DMS79 (cell line): ENCODE results near the gene ARL9.
"Not testable (repeated sequence)": the region's sequence is repeated elsewhere in the genome, so short reads cannot be mapped to it uniquely, and the experiment has no call there.

Experiments
- DNase-seq: peaks from one replicate; lab custom pipeline; 2025; lab: John Stamatoyannopoulos, UW

Gene ARL9

GRCh38 chr4:56505269-56506130, at the start of gene ARL9:
TSS of gene ARL9 (plus strand) at chr4:56505791. CDS start at chr4:56505863, 72 bp downstream.
- DNase-seq: peak; percentile 60

- DNase-seq: no peak
Observed at GRCh38 chr4:56460085-56460484, 45.5 kb upstream of the ARL9 start.

GRCh38 chr4:56462157-56462556, 43.4 kb upstream of the ARL9 start:
- no peak for DNase-seq

GRCh38 chr4:56463711-56464110, 41.9 kb upstream of the ARL9 start:
- DNase-seq: no peak

- no peak for DNase-seq
Observed at GRCh38 chr4:56464581-56464980, 41.0 kb upstream of the ARL9 start.

- DNase-seq: no peak
Observed at GRCh38 chr4:56465599-56466295, 39.8 kb upstream of the ARL9 start.

- not testable (repeated sequence) for DNase-seq
Observed at GRCh38 chr4:56466296-56466761, 39.3 kb upstream of the ARL9 start.

GRCh38 chr4:56466910-56467283, 38.7 kb upstream of the ARL9 start:
- no peak for DNase-seq

- peak; percentile 80 for DNase-seq
Observed at GRCh38 chr4:56467284-56468096, 38.1 kb upstream of the ARL9 start, which contains the start of gene SRP72. TSS of gene SRP72 (plus strand) at chr4:56467617. CDS start at chr4:56467636, 19 bp downstream.

- peak; percentile 65 for DNase-seq
Observed at GRCh38 chr4:56468097-56468422, 37.5 kb upstream of the ARL9 start.

- no peak for DNase-seq
Observed at GRCh38 chr4:56469489-56470210, 35.9 kb upstream of the ARL9 start.

GRCh38 chr4:56475917-56476316, 29.7 kb upstream of the ARL9 start:
- DNase-seq: no peak

GRCh38 chr4:56477192-56477702, 28.3 kb upstream of the ARL9 start:
- DNase-seq: no peak

- no peak for DNase-seq
Observed at GRCh38 chr4:56480691-56481090, 24.9 kb upstream of the ARL9 start.

- no peak for DNase-seq
Observed at GRCh38 chr4:56496241-56496640, 9.3 kb upstream of the ARL9 start.

- DNase-seq: no peak
Observed at GRCh38 chr4:56511098-56511497, 5.5 kb downstream of the ARL9 start.

GRCh38 chr4:56512166-56512565, 6.6 kb downstream of the ARL9 start:
- no peak for DNase-seq

- DNase-seq: no peak
Observed at GRCh38 chr4:56513517-56513916, 7.9 kb downstream of the ARL9 start.

GRCh38 chr4:56530269-56531148, 24.9 kb downstream of the ARL9 start:
- peak; percentile 50 for DNase-seq

- DNase-seq: peak; percentile 2
Observed at GRCh38 chr4:56531149-56531770, 25.7 kb downstream of the ARL9 start.
